ENCODE data around the gene TMEM253.

TMEM253 gene

DNA sequence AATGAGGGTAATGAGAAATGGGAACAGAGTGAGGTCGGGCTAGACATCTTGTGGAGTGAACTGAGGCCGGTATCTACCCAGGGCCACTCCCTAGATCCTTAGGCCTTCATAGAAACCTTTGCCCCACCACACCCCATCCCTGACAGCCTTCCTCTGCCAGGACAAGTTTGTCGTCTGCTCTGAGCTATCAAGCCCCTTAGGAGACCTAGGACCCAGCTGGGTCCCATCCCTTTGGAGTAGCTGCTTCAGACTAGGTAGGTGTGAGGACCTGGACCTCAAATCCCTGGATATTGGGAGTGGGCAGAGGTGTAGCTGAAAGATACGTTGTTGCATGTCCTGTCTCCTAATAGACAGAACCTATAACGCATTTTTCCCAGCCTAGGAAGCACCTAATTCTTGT lies at the start of gene TMEM253:
TSS of gene TMEM253 (plus strand) at position 136 of the 400 bp plus-strand sequence. CDS start 278 bp downstream, outside the sequence.
- DNase-seq = no peak

DNA sequence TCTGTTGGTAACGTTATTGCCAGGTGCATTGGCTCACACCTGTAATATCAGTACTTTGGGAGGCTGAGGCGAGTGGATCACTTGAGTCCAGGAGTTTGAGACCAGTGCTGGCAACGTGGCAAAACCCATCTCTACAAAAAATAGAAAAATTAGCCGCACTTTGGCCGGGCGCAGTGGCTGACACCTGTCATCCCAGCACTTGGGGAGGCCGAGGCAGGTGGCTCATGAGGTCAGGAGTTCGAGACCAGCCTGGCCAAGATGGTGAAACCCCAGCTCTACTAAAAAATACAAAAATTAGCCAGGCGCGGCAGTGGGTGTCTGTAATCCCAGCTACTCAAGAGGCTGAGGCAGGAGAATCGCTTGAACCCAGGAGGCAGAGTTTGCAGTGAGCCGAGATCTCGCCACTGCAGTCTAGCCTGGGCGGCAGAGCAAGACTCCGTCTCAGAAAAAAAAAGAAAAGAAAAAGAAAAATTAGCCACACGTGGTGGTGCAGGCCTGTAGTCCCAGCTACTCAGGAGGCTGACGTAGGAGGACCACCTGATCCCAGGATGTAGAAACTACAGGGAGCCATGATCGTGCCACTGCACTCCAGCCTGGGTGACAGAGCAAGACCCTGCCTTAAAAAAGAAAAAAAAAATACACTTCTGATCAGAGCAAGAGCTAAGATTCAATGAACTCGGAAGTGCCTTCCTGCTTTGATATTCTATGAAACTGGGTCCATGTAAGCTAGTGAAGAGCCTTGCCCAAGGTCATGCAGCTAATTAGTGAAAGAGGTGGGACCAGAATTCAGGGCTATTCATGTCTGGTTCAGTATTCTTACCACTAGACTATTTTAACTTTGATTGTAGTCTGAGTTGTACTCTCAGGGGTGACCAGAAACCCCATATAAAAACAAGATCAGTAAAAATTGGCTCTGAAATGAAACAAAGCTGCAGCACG lies 47.4 kb upstream of the TMEM253 start:
- no peak for DNase-seq

DNA sequence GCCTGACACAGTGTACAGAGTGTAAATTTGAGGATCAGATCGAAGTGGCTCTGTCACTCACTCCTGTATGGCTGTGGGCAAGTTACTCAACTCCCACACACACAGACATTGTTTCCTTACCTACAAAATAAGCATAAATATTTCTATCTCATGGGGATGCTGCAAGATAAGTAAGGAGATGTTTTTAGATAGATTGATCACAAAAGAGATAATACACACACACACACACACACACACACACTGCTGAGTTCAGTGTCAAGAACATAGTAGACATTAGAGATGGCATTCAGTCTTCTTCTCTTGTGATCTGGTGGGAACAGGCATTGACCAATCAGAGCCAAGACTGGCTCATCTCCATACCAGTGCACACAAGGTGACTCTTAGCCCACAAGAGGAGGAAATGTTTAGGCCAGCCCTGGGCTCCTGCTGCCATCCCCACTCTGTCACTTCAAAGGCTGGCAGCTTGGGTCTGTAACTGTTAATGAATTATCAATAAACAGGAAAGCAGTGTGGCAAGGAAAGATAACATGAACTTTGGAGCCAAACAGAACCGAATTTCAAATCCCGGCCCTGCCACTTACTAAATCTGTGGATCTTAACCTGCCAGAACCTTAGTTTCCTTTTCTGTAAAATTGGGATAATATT lies 46.6 kb upstream of the TMEM253 start:
- no peak for DNase-seq

DNA sequence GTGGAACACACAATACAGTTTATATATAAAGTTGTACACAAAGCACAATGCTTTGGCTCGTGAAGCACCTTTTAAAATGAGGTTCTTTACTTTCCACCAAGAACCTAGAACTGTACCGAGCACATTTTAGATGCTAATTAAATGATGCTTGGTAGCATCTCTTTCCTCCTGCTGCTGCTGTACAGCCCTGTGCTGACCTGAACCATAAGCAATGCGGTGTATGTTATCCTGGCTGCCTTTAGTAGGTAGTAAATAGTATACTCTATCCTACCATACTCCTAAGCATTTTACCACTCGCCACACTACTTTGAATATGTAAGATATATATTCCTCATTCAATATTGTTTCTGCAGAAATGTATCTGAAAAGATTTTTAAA lies 46.1 kb upstream of the TMEM253 start:
- no peak for DNase-seq

DNA sequence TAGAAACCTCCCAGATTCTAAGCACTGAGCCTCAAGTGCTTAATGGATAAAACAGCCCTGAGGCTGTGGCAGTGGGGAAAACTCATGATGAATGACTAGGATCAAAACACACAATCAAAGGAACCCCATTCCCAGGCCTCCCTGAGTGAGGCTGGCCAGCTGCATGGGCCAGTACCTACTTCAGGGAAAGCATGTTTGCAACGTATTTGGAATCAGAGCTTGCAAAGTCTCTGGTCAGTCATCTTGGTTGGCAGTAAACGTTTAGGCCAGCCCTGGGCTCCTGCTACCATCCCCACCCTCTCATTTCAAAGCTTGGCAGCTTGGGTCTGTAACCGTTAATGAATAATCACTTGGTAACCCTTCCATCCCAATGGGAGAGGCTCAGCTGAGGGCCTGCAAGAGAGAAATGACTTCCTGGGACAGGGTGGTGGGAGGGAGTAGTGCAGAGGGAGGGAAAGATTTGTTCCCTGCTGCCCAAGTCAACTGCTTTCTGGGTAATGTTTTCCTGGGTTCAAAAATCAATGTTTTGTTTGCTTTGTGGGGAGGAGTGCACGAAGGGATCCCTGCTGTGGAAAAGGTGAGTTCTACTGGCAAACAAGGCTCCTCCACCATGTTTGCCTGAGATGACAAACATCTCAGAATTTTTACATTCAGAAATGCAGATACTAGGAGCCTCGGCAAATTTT lies 45.3 kb upstream of the TMEM253 start:
- no peak for DNase-seq

DNA sequence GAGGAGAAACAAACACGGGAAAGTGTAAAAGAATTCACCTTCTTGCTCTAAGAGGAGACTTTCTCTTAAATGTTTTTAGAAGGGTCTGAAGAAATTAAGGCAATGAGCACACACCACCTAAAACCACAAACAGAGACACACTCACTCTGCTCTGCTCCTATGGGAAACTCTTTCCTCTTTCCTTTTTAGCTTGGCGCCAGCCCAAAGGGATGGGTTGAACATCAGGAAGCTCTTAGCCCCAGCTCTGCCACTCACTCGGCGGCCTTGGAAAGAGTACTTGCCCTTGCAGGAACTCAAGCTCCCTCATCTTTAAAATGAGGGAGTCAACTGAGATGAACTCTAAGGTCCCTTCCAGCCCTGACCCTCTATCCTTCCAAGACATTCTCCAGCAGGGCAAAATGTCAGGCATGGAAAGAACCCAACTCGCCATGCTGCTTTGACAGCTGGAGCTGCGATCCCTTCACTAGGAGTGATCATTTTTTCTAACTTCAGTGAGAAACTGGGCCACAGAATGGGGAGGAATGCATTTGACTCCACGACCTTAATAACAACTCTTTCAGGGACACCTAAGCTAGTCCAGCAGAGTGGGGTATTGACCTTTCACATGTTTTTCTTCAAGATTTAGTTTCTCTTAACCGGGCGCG lies 44.2 kb upstream of the TMEM253 start:
- DNase-seq = no peak

DNA sequence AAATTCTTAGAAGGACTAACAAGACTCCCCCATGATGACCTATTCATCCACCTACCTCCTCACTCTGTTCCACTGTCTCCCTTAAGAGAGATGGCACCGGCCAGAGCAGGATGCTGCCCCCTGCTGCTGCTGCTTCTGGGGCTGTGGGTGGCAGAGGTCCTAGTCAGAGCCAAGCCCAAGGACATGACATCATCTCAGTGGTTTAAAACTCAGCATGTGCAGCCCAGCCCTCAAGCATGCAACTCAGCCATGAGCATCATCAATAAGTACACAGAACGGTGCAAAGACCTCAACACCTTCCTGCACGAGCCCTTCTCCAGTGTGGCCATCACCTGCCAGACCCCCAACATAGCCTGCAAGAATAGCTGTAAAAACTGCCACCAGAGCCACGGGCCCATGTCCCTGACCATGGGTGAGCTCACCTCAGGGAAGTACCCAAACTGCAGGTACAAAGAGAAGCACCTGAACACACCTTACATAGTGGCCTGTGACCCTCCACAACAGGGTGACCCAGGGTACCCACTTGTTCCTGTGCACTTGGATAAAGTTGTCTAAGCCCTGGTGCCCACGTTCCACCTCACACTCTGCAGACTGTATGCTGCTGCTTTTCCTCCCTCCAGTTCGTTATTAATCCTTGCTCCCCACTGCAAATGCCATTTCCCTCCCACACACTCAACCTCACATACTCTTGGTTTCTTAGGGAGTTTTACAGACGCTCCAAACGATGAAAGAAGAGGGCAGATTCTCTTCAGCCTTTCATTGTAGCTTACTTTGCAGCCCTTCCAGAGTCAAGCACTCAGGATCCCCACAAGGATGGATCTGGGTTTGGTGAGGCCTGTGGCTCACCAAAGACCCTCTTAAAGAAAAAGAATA lies 42.8 kb upstream of the TMEM253 start, which contains the start of gene RNASE8:
TSS of gene RNASE8 (plus strand) at position 20 of the 873 bp plus-strand sequence. CDS start at position 91, 71 bp downstream.
- DNase-seq = no peak

DNA sequence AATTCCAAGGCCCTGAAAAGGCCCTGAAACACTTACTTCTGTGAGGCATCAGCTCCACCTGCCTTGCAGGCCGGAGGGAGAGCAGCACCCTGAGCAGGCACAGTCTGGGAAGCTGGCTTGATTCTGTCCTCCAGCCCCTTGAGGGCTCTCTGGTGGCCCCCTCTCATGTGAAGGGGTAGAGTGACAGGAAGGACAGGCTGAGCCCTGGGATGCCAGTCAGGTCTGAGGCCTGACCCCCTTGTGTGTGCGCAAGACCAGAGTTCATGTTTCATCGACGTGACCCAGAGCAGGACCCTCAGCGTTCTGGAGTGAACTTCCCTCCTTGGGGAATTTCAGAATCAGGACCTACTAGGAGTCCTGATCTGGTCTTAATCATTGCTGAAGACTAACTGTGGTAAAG lies 42.0 kb upstream of the TMEM253 start:
- DNase-seq = no peak

DNA sequence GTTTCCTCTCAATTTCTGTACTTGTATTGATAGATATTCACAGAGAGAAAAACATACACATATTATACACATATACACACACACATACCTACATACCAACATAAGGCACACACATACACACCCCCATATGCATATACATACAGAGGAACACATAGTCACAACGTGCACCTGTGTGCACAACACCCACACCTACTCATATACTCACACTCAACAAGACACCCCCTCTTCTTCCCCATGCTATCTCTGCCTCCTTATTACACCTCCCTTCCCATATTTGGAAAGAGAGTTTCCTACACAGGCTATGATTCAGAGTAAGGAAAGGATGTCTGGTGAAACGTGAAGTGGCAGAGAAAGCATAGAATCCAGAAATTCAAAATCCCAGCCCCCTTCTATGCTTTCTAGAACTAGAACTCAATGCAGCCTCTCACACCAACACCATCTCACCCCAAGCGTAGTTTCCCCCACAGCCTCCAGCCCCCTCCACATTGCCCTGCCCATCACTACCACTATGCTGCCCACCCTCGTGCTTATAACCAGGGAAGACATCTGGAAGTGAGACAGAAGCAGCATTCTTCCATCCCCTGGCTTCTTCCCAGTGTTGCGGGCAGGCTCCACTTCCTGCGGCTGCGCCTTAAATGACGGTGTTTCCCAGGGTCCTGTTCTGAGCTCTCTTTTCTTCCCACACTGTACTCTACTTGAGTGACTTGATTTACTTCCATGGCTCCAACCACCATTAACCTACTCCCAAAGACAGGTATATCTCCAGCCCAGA lies 40.8 kb upstream of the TMEM253 start:
- peak in 1 of 2 donors; percentile 16 for DNase-seq

DNA sequence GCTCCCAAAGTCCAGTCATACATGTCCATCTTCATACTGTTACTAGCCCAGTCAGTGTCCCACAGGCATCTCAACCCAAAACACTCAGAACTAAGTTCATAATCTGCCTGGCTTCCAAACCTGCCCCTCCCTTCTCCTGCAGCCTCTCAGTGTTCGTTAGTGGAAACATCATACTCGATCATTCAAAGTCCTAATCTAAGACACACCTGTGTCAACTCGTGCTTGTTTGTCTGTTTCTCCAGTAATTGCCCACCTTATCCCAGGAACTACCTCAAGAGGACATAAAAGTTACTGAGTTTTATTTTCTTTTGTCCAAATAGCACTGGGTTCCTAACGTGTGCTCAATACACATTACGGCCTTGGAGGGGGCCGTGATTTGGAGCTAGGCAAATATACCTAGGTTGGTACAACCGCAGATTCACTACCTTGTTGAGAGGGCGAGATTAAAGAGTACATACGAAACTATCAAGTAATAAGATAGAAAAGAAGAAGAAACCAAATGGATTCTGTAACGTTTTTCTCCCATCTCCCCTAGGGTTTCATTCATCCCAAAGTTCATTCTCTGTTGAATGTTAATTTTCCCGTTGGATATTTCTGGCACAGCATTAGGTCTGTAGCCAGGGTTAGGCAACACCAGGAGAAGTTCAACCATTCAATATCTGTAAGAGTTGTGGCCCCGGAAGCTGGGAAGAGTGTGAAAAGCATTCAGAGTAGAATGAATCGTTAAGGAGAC lies 40.1 kb upstream of the TMEM253 start:
- DNase-seq = no peak

DNA sequence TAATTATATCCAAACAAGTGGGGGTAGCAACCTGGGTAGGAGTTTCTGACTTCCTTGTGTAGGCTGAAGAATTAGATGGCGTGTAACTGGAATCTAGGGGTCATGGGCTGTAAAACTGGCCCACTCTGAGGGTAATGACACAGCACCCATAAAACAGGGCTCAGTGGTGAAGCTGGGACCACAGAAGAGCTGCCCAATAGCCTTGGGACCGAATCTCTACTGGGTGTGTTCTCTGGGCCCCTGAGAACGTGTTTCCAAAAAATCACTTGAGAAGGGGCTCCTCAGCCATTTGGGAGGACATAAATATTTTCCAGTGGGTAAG lies 39.6 kb upstream of the TMEM253 start:
- DNase-seq = no peak

DNA sequence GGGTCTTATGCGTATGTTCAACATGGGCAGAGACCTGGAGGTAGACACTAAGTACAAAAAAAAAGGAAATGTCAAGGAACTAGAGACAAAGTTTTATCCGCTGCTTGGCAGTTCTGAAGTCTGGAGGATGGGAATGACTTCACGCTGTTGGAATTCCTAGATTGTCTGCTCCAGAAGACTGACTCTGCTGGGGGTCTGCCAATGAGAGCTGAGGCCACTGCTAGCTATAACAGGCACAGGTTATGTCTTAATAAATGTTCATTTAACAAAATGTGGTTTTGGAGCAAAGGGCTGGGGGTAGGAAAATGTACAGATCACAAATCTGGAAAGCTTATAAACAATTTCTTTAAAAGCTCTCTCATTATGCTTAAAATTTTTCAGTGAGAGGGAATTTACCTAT lies 37.4 kb upstream of the TMEM253 start:
- no peak for DNase-seq

DNA sequence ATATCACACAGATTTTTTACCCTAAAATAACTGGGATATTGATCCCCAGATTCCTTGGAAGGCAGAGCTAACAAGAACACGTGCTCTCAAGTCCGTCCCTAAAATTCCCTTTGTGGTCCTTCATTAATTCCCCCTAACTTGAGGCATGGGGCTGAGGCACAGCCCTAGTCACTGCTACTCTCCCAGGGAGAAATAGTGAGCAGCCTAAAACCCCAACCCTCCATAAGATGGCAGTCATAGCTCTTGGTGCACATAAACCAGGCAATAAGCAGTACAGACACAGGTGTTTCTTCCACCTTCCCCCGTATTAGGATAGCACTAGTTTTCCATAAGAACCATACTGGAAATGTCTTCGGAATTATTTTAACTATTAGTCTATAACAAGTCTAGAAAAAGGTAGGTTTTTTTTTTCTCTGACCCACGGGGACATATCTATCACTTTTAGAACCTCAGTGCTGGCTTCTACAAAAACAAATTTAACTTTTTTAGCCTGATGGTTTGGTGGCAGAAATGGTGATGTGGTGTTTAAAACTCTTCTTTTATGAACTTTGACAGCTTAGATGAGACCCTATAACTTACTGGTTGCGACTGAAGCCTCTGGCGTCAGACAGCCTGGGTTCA lies 33.9 kb upstream of the TMEM253 start:
- DNase-seq = no peak

DNA sequence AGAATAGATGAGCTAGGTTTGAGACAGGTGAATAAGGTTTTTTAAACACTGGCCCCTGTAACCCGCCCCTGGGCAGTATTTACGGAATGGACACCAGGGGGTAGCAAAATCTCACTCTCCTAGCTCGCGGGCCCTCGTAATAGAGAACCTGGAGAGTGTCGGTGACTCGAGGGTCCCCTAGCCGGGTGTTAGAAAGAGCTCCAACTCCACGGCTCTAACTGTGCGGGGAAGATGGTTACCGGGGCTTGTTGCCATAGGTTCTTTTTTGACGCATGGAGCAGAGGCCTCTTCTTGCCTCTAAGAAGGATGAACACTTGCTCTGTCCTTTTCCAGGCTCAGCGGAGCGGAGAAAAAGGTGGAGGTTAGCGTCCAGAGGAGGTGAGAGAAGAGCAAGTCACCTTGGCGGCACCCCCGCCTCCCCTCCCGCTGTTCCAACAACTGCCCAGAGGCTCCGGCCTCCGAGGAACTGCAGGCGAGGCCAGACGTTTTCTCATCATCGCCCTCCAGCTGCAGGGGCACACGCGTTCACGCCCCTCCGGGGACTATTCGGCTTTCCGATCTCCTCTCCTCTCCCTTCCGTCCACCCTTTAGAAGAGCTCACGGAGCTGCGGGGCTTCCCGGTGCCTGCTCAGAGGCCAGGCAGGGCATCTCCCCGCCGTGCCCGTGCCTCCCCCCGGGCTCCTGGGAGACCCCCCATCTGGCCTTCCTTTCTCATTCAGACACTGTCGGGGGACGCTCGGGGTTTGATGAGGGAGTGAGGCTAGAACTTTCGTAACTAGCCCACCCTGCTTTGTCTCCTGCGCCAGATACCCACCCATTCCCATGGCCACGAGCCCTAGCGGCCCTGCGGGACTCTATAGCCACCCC lies 32.1 kb upstream of the TMEM253 start:
- peak; percentile 40 to 57 for DNase-seq

DNA sequence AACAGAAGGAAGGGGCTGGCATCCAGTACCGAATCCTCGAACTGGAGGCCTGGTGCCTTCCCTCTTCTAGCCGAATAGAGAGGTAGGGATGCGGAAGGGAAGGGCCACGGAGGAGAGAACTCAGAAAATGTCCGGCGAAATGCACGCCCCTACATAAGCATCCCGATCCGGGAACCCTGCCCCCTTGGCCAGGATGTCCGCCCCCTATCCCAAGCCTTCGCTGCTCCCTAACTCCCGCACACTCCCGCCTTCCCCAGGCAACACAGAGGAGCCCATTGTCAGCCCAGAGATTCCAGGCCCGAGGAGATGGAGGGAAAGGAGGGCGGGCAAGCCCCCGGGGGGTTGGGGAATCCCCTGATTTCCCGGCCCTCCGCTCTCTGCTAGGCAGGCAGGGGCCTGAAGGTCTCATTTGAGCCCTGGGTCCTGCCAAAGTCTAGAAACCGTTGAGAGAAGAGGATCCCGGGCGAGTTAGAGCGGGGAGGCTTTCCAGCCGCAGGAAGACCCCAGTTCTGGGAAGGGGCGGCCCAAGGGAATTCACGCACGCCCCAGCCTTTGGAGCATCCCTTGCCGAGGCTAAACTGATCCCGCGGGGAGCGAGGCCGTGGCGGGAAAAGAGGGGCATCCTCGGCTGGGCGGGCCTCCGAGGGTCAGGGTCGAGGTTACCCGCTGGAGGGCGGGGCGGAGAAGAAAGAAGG lies 31.3 kb upstream of the TMEM253 start:
- peak; percentile 68 to 78 for DNase-seq

DNA sequence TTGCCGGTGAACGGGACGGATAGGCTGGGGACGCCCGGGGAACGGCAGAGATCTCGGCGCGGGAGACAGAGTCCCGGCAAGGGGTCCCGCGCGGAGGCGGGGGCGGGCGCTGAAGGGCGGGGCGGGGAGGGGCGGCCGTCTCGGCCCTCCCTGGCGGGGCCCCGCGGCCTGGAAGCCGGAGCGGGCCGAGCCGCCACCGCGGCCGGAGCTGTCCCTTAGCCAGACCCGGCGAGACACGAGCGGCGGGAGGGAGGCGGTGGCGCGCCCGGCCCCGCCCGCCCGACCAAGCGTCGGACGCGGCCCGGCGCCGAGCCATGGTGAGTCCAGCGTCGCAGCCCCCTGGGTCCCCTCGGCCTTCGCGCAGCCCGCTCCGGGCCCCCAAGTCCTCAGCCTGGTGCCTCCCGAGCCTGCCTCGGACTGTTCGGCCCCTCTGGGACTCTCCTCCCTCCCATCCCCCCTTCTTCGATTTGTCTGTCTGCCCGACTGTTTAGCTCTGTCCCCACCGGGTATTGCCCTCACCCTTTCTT lies 30.7 kb upstream of the TMEM253 start, which contains the start of gene ARHGEF40:
TSS of gene ARHGEF40 (plus strand) at position 222 of the 527 bp plus-strand sequence. CDS start at position 315, 93 bp downstream.
- peak; percentile 72 to 73 for DNase-seq

DNA sequence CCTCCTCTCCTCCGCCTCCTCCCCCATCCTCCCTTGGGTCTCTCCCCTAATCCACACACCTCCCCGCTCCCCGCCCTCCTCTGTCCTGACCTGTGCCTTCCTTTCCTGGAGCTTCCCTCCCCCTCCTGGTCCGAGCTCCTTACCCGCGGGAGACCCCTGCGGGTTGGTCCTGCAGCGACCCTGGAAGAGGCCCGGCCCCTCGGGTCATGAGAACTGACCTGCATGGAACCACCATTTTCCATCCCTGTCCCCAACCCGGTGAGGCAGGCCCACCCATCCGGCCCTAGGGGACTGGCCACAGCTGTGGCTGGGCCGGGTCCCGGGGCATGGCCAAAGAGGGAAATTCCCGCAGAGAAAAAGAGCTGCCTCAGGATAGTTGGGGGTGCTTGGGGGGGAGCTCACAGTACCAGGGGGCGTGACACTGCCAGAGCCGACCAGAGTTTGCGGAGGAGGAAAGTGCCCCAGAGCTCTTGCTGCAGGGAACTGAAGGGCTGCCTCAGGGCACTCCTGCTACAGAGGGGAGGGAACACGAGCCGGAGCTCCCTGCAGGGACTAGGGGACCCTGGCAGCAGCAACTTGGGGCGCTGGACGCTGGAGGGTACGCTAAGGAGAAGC lies 30.1 kb upstream of the TMEM253 start:
- DNase-seq = peak; percentile 11 to 68
